Measurements from ENCODE around the gene PRPF19. TPM values are rescaled to one million over a fixed set of nuclear protein-coding genes. Genes with fewer than 3 reads are reported as not detected.

The PRPF19 gene
- total RNA-seq, 1 experiment from 2014 or later = 128 TPM

DNA sequence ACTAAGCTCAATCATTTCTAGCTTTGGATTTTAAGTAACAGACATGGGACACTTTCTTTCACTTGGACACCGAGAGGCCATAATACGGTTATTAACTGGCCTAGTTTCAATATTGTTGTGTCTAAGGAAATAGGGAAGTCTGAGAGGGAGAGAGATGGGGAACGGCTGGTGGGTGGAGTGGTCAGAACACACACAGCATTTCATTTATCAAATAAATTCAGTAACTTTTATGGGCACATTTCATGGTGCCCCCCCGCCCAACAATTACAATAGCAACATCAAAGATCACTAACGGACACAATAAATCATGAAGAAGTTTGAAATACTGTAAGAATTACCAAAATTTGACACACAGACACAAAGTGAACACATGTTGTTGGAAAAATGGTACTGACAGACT, 10.7 kb downstream of the PRPF19 start:
- intact Hi-C loops (cut with micrococcal nuclease; ENCODE audit: unreplicated experiment) = no loop called here
- Mint-ChIP-seq H3K4me3 (ENCODE audit: low read depth, unreplicated experiment) (no peak overlapping the region), H3K9me3 (ENCODE audit: low read depth, unreplicated experiment) (no peaks in the 10 kb centered on the region), H3K36me3 (ENCODE audit: insufficient read depth, unreplicated experiment) (peaks cover 31% of the 10 kb centered on the region), H3K27me3 (ENCODE audit: unreplicated experiment) (no peaks in the 10 kb centered on the region), H3K27ac (ENCODE audit: unreplicated experiment) (no peak overlapping the region), H3K4me1 (ENCODE audit: low read depth, unreplicated experiment) (no peaks in the 10 kb centered on the region)
- no TSS peak for BruUV-seq (replicated peaks)
- CTCF ChIA-PET = no interaction called here
- TF ChIP-seq, protein P1, sequence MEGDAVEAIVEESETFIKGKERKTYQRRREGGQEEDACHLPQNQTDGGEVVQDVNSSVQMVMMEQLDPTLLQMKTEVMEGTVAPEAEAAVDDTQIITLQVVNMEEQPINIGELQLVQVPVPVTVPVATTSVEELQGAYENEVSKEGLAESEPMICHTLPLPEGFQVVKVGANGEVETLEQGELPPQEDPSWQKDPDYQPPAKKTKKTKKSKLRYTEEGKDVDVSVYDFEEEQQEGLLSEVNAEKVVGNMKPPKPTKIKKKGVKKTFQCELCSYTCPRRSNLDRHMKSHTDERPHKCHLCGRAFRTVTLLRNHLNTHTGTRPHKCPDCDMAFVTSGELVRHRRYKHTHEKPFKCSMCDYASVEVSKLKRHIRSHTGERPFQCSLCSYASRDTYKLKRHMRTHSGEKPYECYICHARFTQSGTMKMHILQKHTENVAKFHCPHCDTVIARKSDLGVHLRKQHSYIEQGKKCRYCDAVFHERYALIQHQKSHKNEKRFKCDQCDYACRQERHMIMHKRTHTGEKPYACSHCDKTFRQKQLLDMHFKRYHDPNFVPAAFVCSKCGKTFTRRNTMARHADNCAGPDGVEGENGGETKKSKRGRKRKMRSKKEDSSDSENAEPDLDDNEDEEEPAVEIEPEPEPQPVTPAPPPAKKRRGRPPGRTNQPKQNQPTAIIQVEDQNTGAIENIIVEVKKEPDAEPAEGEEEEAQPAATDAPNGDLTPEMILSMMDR (IDR thresholded peaks at IDR 0.05; ENCODE audit: unreplicated experiment) = no peak
- no peak for DNase-seq

DNA sequence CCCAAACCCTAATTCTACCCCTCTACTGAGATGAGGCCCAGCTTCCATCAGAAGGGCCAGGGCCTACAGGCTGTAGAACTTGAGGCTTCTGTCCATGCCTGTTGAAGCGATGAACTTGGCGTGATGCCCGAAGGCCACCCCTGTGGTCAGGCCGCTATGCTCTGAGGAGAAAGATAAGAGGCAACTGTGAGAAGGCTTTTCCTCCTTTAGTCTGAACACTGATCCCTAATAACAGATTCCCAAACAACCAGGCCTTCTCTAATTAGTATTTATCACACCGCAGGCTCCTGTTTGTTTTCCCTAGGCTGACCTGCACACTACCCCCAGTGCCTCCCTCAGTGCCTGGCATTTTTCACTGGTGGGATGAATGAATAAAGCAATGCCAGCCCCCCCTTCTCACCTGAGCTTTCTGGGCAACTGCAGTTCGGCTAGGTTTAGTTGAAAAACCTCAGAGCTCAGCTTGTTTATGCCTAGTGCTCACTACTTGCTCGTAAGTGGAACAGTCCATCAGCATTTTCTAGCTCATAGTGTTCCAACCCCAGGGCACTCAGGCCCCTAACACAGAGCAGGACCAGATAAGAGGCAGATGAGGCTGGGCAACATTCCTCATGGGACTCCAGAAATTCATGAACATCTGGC, 15.2 kb downstream of the PRPF19 start:
- no TSS peak for BruUV-seq (replicated peaks)
- no peaks in the 10 kb centered on the region for H3K27me3 Mint-ChIP-seq (ENCODE audit: unreplicated experiment)
- no peaks in the 10 kb centered on the region for H3K9me3 Mint-ChIP-seq (ENCODE audit: low read depth, unreplicated experiment)
- DNase-seq = no peak
- peaks cover 8% of the 10 kb centered on the region for H3K36me3 Mint-ChIP-seq (ENCODE audit: insufficient read depth, unreplicated experiment)
- TF ChIP-seq, protein P1 (IDR thresholded peaks at IDR 0.05; ENCODE audit: unreplicated experiment) = no peak
- no peak overlapping the region for H3K27ac Mint-ChIP-seq (ENCODE audit: unreplicated experiment)
- intact Hi-C loops (cut with micrococcal nuclease; ENCODE audit: unreplicated experiment) = no loop called here
- no peak overlapping the region for H3K4me3 Mint-ChIP-seq (ENCODE audit: low read depth, unreplicated experiment)
- CTCF ChIA-PET = interaction anchor here (0.6 kb wide), 1 partner anchor 134 kb away, joined by 3 read pairs; the partner anchor contains the start of gene MS4A15
- no peaks in the 10 kb centered on the region for H3K4me1 Mint-ChIP-seq (ENCODE audit: low read depth, unreplicated experiment)

DNA sequence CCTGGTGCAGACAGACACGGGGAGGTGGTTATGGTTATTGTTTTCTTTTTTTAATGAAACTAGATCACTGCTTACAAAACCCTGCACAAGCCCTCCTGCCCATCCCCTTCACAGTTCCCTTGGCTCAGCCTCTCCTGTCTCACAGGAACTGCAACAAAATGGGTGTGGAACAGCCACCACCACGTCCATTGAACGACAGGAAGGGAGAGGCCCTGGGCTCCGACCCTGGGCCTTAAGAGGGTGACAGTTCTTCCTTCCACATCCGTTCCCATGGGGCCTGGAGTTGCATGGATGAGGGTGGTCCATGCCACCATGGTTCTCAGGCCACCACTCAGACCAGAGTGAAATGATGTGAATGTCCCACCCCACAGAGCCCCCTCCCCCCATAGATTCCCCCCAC, 15.7 kb downstream of the PRPF19 start:
- no TSS peak for BruUV-seq (replicated peaks)
- peaks cover 6% of the 10 kb centered on the region for H3K36me3 Mint-ChIP-seq (ENCODE audit: insufficient read depth, unreplicated experiment)
- H3K4me3 Mint-ChIP-seq (ENCODE audit: low read depth, unreplicated experiment) = no peak overlapping the region
- H3K4me1 Mint-ChIP-seq (ENCODE audit: low read depth, unreplicated experiment) = no peaks in the 10 kb centered on the region
- TF ChIP-seq, protein P1 (IDR thresholded peaks at IDR 0.05; ENCODE audit: unreplicated experiment) = no peak
- intact Hi-C loops (cut with micrococcal nuclease; ENCODE audit: unreplicated experiment) = no loop called here
- no peak for DNase-seq
- no peaks in the 10 kb centered on the region for H3K27me3 Mint-ChIP-seq (ENCODE audit: unreplicated experiment)
- CTCF ChIA-PET = no interaction called here
- H3K27ac Mint-ChIP-seq (ENCODE audit: unreplicated experiment) = no peak overlapping the region
- no peaks in the 10 kb centered on the region for H3K9me3 Mint-ChIP-seq (ENCODE audit: low read depth, unreplicated experiment)

DNA sequence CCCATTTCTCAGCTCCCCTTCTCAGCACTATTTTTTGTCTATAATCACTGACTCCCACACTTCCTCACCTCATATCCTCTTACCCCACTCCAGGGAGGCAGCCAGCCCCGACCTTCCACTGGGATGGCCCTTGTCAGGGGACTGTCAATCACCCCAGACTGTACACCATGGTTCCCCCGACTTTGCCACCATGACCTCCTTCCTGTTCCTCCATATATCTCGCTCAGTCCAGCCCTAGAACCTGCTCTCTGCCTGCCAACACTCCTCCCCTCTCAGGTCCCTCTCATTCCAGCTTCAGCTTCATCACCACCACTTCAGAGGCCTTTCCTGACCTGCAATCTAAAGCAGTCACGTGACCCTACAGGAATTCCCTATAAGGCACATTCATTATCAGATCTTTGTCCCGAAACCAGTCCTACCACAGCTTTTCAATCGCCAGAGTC, 16.5 kb downstream of the PRPF19 start:
- intact Hi-C loops (cut with micrococcal nuclease; ENCODE audit: unreplicated experiment) = no loop called here
- no peaks in the 10 kb centered on the region for H3K4me1 Mint-ChIP-seq (ENCODE audit: low read depth, unreplicated experiment)
- CTCF ChIA-PET = interaction anchor here (0.7 kb wide), 1 partner anchor 118 kb away, joined by 4 read pairs; no protein-coding TSS in a partner anchor
- no peak for DNase-seq
- H3K36me3 Mint-ChIP-seq (ENCODE audit: insufficient read depth, unreplicated experiment) = peaks cover 6% of the 10 kb centered on the region
- no peak overlapping the region for H3K4me3 Mint-ChIP-seq (ENCODE audit: low read depth, unreplicated experiment)
- H3K9me3 Mint-ChIP-seq (ENCODE audit: low read depth, unreplicated experiment) = no peaks in the 10 kb centered on the region
- TF ChIP-seq, protein P1 (IDR thresholded peaks at IDR 0.05; ENCODE audit: unreplicated experiment) = no peak
- BruUV-seq (replicated peaks) = no TSS peak
- no peaks in the 10 kb centered on the region for H3K27me3 Mint-ChIP-seq (ENCODE audit: unreplicated experiment)
- no peak overlapping the region for H3K27ac Mint-ChIP-seq (ENCODE audit: unreplicated experiment)
